GM10248 (cell line): Measurements from ENCODE around the gene BAHCC1.

Source experiments
- CTCF ChIA-PET: fragments of 300-600 bp; sonication (Branson Sonifier 250); formaldehyde crosslinking; extraction: SDS; loops from one replicate; lab custom pipeline; 2021; ENCODE audit warnings: antibody characterized with exemption; lab: Yijun Ruan, JAX
- POLR2A ChIA-PET: fragments of 350-650 bp; sonication (Branson Sonifier 250); formaldehyde crosslinking; extraction: SDS; loops from one replicate; lab custom pipeline; 2020; ENCODE audit warnings: antibody characterized with exemption; lab: Yijun Ruan, JAX
- DNase-seq: peaks from one replicate; pipeline ENCODE4 v3.0.0; 2012; ENCODE audit errors: extremely low spot score
- CTCF ChIP-seq: IDR thresholded peaks from 2 replicates; pipeline ENCODE4 v1.5.1; 2012; ENCODE audit warnings: mild to moderate bottlenecking, low read depth; ENCODE audit errors: extremely low read depth, missing control alignments, control extremely low read depth

The BAHCC1 gene

GRCh38 chr17:81390029-81390872 is 5.0 kb upstream of the BAHCC1 start:
- DNase-seq, result no peak
- CTCF ChIA-PET, result no interaction called here

GRCh38 chr17:81390873-81391255 is 4.4 kb upstream of the BAHCC1 start:
- DNase-seq, result no peak
- TF ChIP-seq CTCF, result no peak
- ChIA-PET CTCF (no interaction called here), POLR2A (no interaction called here)

More at GRCh38 chr17:81390029-81390872, 5.0 kb upstream of the BAHCC1 start:
- no peak for TF ChIP-seq CTCF
- POLR2A ChIA-PET, result no interaction called here

GRCh38 chr17:81391293-81391935 is 3.8 kb upstream of the BAHCC1 start:
- CTCF ChIA-PET, result no interaction called here
- no peak for DNase-seq
- no peak for TF ChIP-seq CTCF
- POLR2A ChIA-PET, result no interaction called here

GRCh38 chr17:81391936-81392908 is 3.0 kb upstream of the BAHCC1 start:
- CTCF ChIA-PET, result interaction anchor here (1.4 kb wide), 1 partner anchor 100 kb away, joined by 3 read pairs; no protein-coding TSS in a partner anchor
- DNase-seq, result no peak
- TF ChIP-seq CTCF, result no peak
- POLR2A ChIA-PET, result no interaction called here

GRCh38 chr17:81392909-81393654 is 2.2 kb upstream of the BAHCC1 start:
- TF ChIP-seq CTCF, result no peak
- DNase-seq, result no peak
- POLR2A ChIA-PET, result interaction anchor here (0.6 kb wide), 1 partner anchor 239 kb away, joined by 3 read pairs; no protein-coding TSS in a partner anchor
- CTCF ChIA-PET, result interaction anchor here (1.0 to 1.4 kb wide), 2 partner anchors 92 to 101 kb away, joined by 3 to 4 read pairs; no protein-coding TSS in a partner anchor
